A549 treated with AZD2906 at 1 μM for 4 hours (cell line): Measurements from ENCODE around the gene TRMT61A. TPM values are rescaled to one million over a fixed set of nuclear protein-coding genes. Genes with fewer than 3 reads are reported as not detected.

Source experiments
- total RNA-seq: library from RNA; stranded (reverse); fragments of 200-300 nt; extraction: Qiagen RNA extraction; gene quantifications from 5 replicates; pipeline ENCODE4 v1.2.3, GENCODE V29; 2022

The TRMT61A gene
- total RNA-seq = 17.5 to 29.7 TPM (median 27.4 TPM) in 5 replicates

DNA sequence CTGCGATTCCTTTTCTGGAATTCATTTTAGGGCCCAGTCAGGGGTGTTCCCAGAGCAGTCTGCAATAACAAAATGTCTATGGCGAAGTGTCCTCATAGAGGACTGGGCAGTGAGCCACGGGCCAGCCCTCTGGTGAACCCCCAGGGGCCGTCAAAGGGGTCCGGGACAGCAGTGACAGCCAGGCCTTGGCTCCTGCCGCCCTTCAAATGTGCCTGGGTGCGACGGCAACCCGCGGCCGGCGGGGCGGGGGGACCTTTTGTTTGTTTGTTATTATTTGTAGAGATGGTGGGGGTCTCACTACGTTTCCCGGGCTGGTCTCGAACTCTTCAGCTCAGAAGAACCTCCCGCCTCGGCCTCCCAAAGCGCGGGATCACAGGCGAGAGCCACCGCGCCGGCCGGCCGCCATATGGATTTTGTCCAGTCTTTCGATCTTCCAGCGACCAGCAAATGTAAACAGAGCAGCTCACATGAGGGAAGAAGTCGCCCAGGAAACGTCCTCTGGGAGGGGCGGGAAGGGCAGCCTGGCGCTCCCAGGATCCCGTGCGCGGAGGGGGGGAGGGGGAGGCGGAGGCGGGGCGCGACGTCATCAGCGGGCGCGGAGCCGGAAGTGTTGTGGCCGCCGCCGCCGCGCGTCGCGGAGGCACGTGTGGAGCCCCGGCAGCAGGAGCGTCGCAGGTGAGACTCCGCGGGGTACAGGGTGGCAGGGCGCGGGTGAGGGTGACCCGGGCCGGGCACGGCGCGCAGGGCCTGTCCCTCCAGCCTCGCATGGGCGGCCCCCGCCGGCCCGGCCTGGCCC, at the start of gene TRMT61A:
TRMT61A (plus strand) TSS at position 610 of the 796 bp plus-strand sequence. CDS start 783 bp downstream, outside the sequence.

DNA sequence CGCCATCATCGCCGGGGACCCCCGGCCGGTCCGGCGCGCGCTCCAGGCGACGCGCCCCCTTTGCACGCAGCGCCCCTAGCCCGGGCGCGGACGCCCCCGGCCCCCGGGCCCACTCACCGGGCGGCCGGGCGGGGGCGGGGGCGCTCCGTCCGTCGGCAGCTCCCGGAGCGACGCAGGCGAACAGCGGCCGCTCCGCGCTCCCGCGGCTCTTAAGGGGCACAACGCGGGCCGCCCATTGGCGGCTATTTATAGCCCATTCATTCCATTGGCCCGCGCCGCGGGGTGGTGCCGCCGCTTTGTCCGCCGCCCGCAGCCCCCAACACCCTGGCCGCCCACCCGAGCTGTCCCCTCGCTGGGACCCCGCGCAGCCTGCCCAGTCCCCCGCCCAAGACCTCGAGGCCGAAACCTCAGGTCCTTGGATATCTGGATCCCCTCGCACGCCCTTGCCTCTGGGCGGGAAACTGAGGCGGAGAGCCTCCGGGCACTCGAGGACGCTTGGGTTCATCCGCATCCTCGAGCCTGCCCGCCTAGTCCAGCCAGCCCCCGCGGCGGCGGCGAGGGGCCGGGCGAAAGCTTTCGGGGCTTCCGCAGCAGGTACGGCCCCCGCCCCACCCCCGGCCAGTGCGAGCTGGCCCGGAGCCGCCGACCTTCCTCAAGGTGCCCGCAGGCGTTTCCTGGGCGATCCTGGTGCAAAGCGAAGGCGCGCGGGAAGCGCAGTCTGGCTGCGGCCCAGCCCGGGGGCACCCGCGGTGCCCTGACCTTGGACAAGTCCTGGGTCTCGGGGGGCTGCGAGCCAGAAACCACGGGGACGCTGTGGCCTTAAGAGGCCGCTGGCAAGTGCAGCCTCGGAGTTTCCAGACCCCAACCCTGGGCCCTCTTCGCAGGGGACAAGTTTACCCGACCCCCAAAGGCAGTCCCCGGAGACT, 6.1 kb upstream of the TRMT61A start, which contains the start of gene CKB:
CKB (minus strand) TSS at position 182 of the 926 bp plus-strand sequence. CDS start 337 bp downstream, outside the sequence.

DNA sequence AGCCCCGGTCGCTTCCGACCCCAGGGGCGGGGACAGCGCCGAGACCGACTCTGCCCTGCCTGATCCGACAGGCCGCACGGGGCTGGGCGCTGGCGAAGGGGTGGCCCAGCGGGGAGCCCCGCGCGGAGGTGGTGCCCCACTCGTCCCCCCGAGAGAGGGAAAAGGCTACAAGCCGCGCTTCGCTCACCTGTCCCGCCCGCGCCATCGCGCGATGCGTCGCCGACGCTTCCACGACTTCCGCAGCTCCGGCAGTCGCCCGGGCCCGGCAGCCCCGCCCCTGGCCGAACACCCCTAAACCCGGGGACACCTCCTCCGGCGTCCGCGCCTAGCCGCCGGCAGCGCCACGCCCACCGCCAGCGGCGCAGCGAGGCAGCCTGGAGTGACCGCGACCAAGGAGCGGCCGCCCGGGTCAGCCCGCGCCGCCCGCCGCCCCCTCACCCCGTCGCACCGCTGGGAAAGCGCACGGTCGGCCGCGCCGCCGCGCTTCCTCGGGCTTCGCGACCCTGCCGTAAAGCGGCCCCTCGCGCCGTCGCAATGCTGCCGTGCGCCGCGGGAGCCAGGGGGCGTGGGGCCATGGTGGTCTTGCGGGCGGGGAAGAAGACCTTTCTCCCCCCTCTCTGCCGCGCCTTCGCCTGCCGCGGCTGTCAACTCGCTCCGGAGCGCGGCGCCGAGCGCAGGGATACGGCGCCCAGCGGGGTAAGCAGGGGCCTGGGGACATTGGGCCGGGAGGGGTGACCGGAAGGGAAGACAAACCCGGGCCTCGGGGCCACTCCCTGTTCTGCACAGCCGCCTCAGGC, 33.6 kb downstream of the TRMT61A start, which contains the start of the genes BAG5 and COA8:
BAG5 (minus strand) TSS at position 229 of the 797 bp plus-strand sequence. CDS start 1,493 bp downstream, outside the sequence.
COA8 (plus strand) TSS at position 532 of the 797 bp plus-strand sequence; CDS start at position 574, 42 bp downstream.

Other genes starting within 250 kb of the TRMT61A start
- 194 to 268 TPM (median 233 TPM) in 5 replicates for gene EIF5, start 195.0 kb upstream of the TRMT61A start, total RNA-seq
- gene MARK3, start 143.8 kb upstream of the TRMT61A start, total RNA-seq = 49.6 to 59.8 TPM (median 50.5 TPM) in 5 replicates
- gene CKB, start 6.4 kb upstream of the TRMT61A start, total RNA-seq = 155 to 203 TPM (median 178 TPM) in 5 replicates
- 20.5 to 26.4 TPM (median 22.3 TPM) in 5 replicates for gene BAG5, start 33.5 kb downstream of the TRMT61A start, total RNA-seq
- gene COA8, start 33.8 kb downstream of the TRMT61A start, total RNA-seq = 46.4 to 60.7 TPM (median 52.0 TPM) in 5 replicates
- gene KLC1, start 100.0 kb downstream of the TRMT61A start, total RNA-seq = 89.6 to 113 TPM (median 104 TPM) in 5 replicates
- gene XRCC3, start 186.3 kb downstream of the TRMT61A start, total RNA-seq = 25.5 to 30.3 TPM (median 27.4 TPM) in 5 replicates
- gene ZFYVE21, start 186.6 kb downstream of the TRMT61A start, total RNA-seq = 35.7 to 46.0 TPM (median 43.5 TPM) in 5 replicates